A549 (cell line): ENCODE data around the gene SMPDL3B. TPM values are rescaled to one million over a fixed set of nuclear protein-coding genes. Genes with fewer than 3 reads are reported as not detected.

Experiments used
- ATAC-seq, 2 experiments: fragments of 200-7000 bp in 1 of 2; fragments of >200 bp in 1 of 2; cut with Nextera tagmentation in 1 of 2; cut with Tn5 transposase in 1 of 2; 3 replicates each; pipeline versions ENCODE4 v1.8.0 to v1.9.1; 2018 to 2020; ENCODE audit warnings: mild to moderate bottlenecking in 1 of 2, moderate library complexity in 1 of 2
- CTCF ChIA-PET: fragments of 300-600 bp; sonication (Branson Sonifier 250); formaldehyde crosslinking; extraction: SDS; loops from one replicate; lab custom pipeline; 2021; ENCODE audit warnings: antibody characterized with exemption, inconsistent platforms; lab: Yijun Ruan, JAX
- POLR2A ChIA-PET: fragments of 350-600 bp; formaldehyde crosslinking; extraction: SDS; loops from one replicate; lab custom pipeline; 2021; ENCODE audit warnings: antibody characterized with exemption, inconsistent platforms; lab: Yijun Ruan, JAX
- DNase-seq, 2 experiments: peaks; one replicate each; pipeline versions ENCODE4 v3.0.0 to v3.0.0-alpha.2; 2011 to 2016; ENCODE audit warnings: low read depth in 1 of 2, low spot score in 1 of 2
- FAIRE-seq: peaks from 2 replicates; lab custom pipeline; 2011; peaks lifted over from hg19 to GRCh38; lab: Jason Lieb, UNC
- H3K27ac ChIP-seq, 2 experiments: fragments of >200 bp; sonication (Bioruptor Twin); formaldehyde crosslinking; 3 replicates each; pipeline ENCODE4 v1.5.1; 2016 to 2017
- H3K4me1 ChIP-seq: fragments of >200 bp; sonication (Bioruptor Twin); formaldehyde crosslinking; 3 replicates; pipeline ENCODE4 v1.6.1; 2016
- H3K4me2 ChIP-seq: fragments of >200 bp; sonication (Bioruptor Twin); formaldehyde crosslinking; 3 replicates; pipeline ENCODE4 v1.6.1; 2016
- H3K4me3 ChIP-seq: fragments of >200 bp; sonication (Bioruptor Twin); formaldehyde crosslinking; 3 replicates; pipeline ENCODE4 v1.5.1; 2016
- H3K9me3 ChIP-seq: fragments of >200 bp; sonication (Bioruptor Twin); formaldehyde crosslinking; 3 replicates; pipeline ENCODE4 v1.6.1; 2016
- BCL3 ChIP-seq: fragments of >200 bp; sonication (Bioruptor Twin); formaldehyde crosslinking; IDR thresholded peaks from 3 replicates; pipeline ENCODE4 v1.6.1; 2016
- CBX8 ChIP-seq: fragments of 200-600 bp; sonication (generic); IDR thresholded peaks from 2 replicates; pipeline ENCODE4 v1.6.1; 2016
- CHD2 ChIP-seq: fragments of 150-350 bp; IDR thresholded peaks from 2 replicates; pipeline ENCODE4 v1.6.1; 2014; ENCODE audit warnings: low read length; ENCODE audit not compliant: partially characterized antibody
- E2F6 ChIP-seq: IDR thresholded peaks from 2 replicates; pipeline ENCODE4 v1.6.1; 2012; ENCODE audit warnings: low read depth, borderline replicate concordance
- EHMT2 ChIP-seq: fragments of 200-600 bp; sonication (generic); IDR thresholded peaks from 2 replicates; pipeline ENCODE4 v1.6.1; 2016; ENCODE audit warnings: antibody characterized with exemption, low read depth, mild to moderate bottlenecking, moderate library complexity
- EP300 ChIP-seq, 2 experiments: fragments of >200 bp; sonication (Bioruptor Twin); formaldehyde crosslinking; IDR thresholded peaks; 2 replicates in 1 of 2; 3 replicates in 1 of 2; pipeline ENCODE4 v1.6.1; 2016 to 2017
- FOSB ChIP-seq: fragments of 250-450 bp; sonication (Bioruptor Pico); IDR thresholded peaks from 2 replicates; pipeline ENCODE4 v1.5.0; 2020; ENCODE audit warnings: mild to moderate bottlenecking, moderate library complexity
- FOSL2 ChIP-seq, 2 experiments: fragments of 450-650 bp in 1 of 2; fragments of >200 bp in 1 of 2; sonication (Bioruptor Twin) in 1 of 2; formaldehyde crosslinking; IDR thresholded peaks; 2 replicates each; pipeline versions ENCODE4 v1.5.0 to v1.6.1; 2016 to 2020; ENCODE audit warnings: mild to moderate bottlenecking in 1 of 2, moderate library complexity in 1 of 2
- FOXS1 ChIP-seq: fragments of 250-450 bp; sonication (Bioruptor Pico); IDR thresholded peaks from 2 replicates; pipeline ENCODE4 v1.5.0; 2020; ENCODE audit warnings: mild to moderate bottlenecking, moderate library complexity
- GATA3 ChIP-seq: IDR thresholded peaks from 2 replicates; pipeline ENCODE4 v1.6.1; 2012; ENCODE audit warnings: borderline replicate concordance
- HES2 ChIP-seq: fragments of >200 bp; sonication (Bioruptor Twin); formaldehyde crosslinking; IDR thresholded peaks from 2 replicates; pipeline ENCODE4 v1.6.1; 2016
- HEYL ChIP-seq: fragments of 250-450 bp; sonication (Bioruptor Pico); IDR thresholded peaks from 2 replicates; pipeline ENCODE4 v1.8.0; 2021; ENCODE audit warnings: mild to moderate bottlenecking, moderate library complexity
- HOXA7 ChIP-seq: fragments of 250-450 bp; sonication (Bioruptor Pico); IDR thresholded peaks from 2 replicates; pipeline ENCODE4 v1.5.0; 2020; ENCODE audit warnings: mild to moderate bottlenecking, moderate library complexity
- HOXB5 ChIP-seq: fragments of 250-450 bp; sonication (Bioruptor Pico); IDR thresholded peaks from 2 replicates; pipeline ENCODE4 v1.5.0; 2020; ENCODE audit warnings: mild to moderate bottlenecking, moderate library complexity
- JUN ChIP-seq, 2 experiments: fragments of >200 bp; sonication (Bioruptor Twin); formaldehyde crosslinking; IDR thresholded peaks; 2 replicates in 1 of 2; 3 replicates in 1 of 2; pipeline ENCODE4 v1.6.1; 2016 to 2017
- KDM1A ChIP-seq: fragments of 200-600 bp; sonication (generic); IDR thresholded peaks from 2 replicates; pipeline ENCODE4 v1.6.1; 2016; ENCODE audit warnings: low read depth, mild to moderate bottlenecking
- MAFK ChIP-seq: fragments of 450-650 bp; IDR thresholded peaks from 2 replicates; pipeline ENCODE4 v1.6.1; 2014; ENCODE audit not compliant: partially characterized antibody
- MAX ChIP-seq: IDR thresholded peaks from 2 replicates; pipeline ENCODE4 v1.6.1; 2012
- MYC ChIP-seq: IDR thresholded peaks from 2 replicates; pipeline ENCODE4 v1.6.1; 2012; ENCODE audit warnings: mild to moderate bottlenecking, inconsistent platforms, low read length, improper control_type of control experiment, borderline replicate concordance
- NFE2L2 ChIP-seq: fragments of 150-350 bp; conservative IDR thresholded peaks from 2 replicates; pipeline ENCODE4 v1.6.1; 2014; ENCODE audit warnings: low read length
- NPAS2 ChIP-seq: fragments of 250-450 bp; sonication (Bioruptor Pico); IDR thresholded peaks from 2 replicates; pipeline ENCODE4 v1.8.0; 2022; ENCODE audit warnings: mild to moderate bottlenecking, moderate library complexity, borderline replicate concordance
- NR3C1 ChIP-seq: fragments of >200 bp; sonication (Bioruptor Twin); formaldehyde crosslinking; IDR thresholded peaks from 3 replicates; pipeline ENCODE4 v1.6.1; 2017
- REST ChIP-seq: fragments of 200-600 bp; sonication (generic); IDR thresholded peaks from 2 replicates; pipeline ENCODE4 v1.6.1; 2016; ENCODE audit warnings: antibody characterized with exemption, mild to moderate bottlenecking, moderate library complexity
- SREBF2 ChIP-seq: fragments of 450-650 bp; IDR thresholded peaks from 2 replicates; pipeline ENCODE4 v1.6.1; 2014; ENCODE audit warnings: mild to moderate bottlenecking, moderate library complexity
- TP53 ChIP-seq: fragments of 250-450 bp; sonication (Bioruptor Pico); IDR thresholded peaks from 2 replicates; pipeline ENCODE4 v1.5.0; 2021; ENCODE audit warnings: mild to moderate bottlenecking, moderate library complexity
- WGBS: methylation state at CpG from one replicate; pipeline ENCODE4 v1.1.6; 2017; ENCODE audit errors: missing lambda C conversion rate; 5-methylcytosine and 5-hydroxymethylcytosine counted together
- polyA minus RNA-seq: library from RNA; depleted of rRNA, polyadenylated mRNA; stranded (reverse); fragments of >200 nt; gene quantifications from 2 replicates; pipeline ENCODE4 v1.2.3, GENCODE V29; 2011; rRNA and poly(A)+ RNA removed
- polyA plus RNA-seq, 4 experiments: library from polyadenylated mRNA; depleted of rRNA in 3 of 4; stranded (reverse); fragments of >200 nt; fragmentation: RNase III in 1 of 4; extraction: RNeasy Plus Mini Kit Qiagen cat#74134 plus additional on column Dnase treatment in 1 of 4; gene quantifications; 2 replicates in 3 of 4; 3 replicates in 1 of 4; pipeline ENCODE4 v1.2.3, GENCODE V29; 2011 to 2017

The SMPDL3B gene
- polyA plus RNA-seq (2011; rRNA removed) = 4.0 and 5.3 TPM in 2 replicates
- 1.8 and 2.5 TPM in 2 replicates for polyA plus RNA-seq (2012; cell fraction: cytosol; rRNA removed)
- 3.7 and 4.1 TPM in 2 replicates for polyA plus RNA-seq (2012; cell fraction: nucleus; rRNA removed)
- polyA plus RNA-seq (2017; fragmentation: RNase III; extraction: RNeasy Plus Mini Kit Qiagen cat#74134 plus additional on column Dnase treatment) = 1.5 to 1.8 TPM (median 1.7 TPM) in 3 replicates
- polyA minus RNA-seq = 2.9 and 4.2 TPM in 2 replicates

- POLR2A ChIA-PET = no interaction called here
- FAIRE-seq (no peak), ATAC-seq (peak; percentile 94 to 99), DNase-seq (peak; percentile 60 to 64)
- CTCF ChIA-PET = interaction anchor here (0.9 to 1.1 kb wide), 2 partner anchors 10 to 77 kb away, joined by 4 read pairs; no protein-coding TSS in a partner anchor
- 46% methylated on average over 13 of the region's 16 CpGs for WGBS
- Histone ChIP-seq H3K9me3 (no peaks in the 10 kb centered on the region), H3K27ac (peak within 1 kb of the TSS; percentile 66 to 80), H3K4me2 (peak within 1 kb of the TSS; percentile 76), H3K4me1 (peaks cover 17% of the 10 kb centered on the region; the same call in 2 of the 3 replicates), H3K4me3 (peak within 1 kb of the TSS; percentile 29; the same call in 2 of the 3 replicates)
- TF ChIP-seq NPAS2 = no peak
- TF ChIP-seq FOSL2 (IDR thresholded peaks at IDR 0.05) = no peak
- TF ChIP-seq FOSL2 (CRISPR knock-in tag; IDR thresholded peaks at IDR 0.05) = no peak
- TF ChIP-seq KDM1A = no peak
- peak; percentile 12 for TF ChIP-seq MAFK
- TF ChIP-seq CHD2 = no peak
These were observed at the start of gene SMPDL3B for GRCh38 chr1:27934818-27935549. TSS of gene SMPDL3B (plus strand) at chr1:27935000. CDS start at chr1:27935184, 184 bp downstream.

- WGBS = 85% methylated on average over 8 of the region's 8 CpGs
- TF ChIP-seq GATA3 (no peak), E2F6 (no peak), CBX8 (no peak), EHMT2 (no peak), FOSB (CRISPR knock-in tag) (no peak), HOXA7 (CRISPR knock-in tag) (no peak), FOXS1 (CRISPR knock-in tag) (no peak), REST (no peak)
- CTCF ChIA-PET = interaction anchor here (0.8 kb wide), 1 partner anchor 798 kb away, joined by 3 read pairs; no protein-coding TSS in a partner anchor
- FAIRE-seq = no peak
- no peak for DNase-seq
- no peak for ATAC-seq
- no peaks in the 10 kb centered on the region for H3K9me3 ChIP-seq
- H3K4me3 ChIP-seq = no peak overlapping the region
- H3K4me2 ChIP-seq = no peak overlapping the region
- POLR2A ChIA-PET = no interaction called here
- no peak overlapping the region for H3K27ac ChIP-seq
- no peaks in the 10 kb centered on the region for H3K4me1 ChIP-seq
These were observed 49.7 kb upstream of the SMPDL3B start for GRCh38 chr1:27885114-27885528.

- DNase-seq (no peak), ATAC-seq (no peak), FAIRE-seq (no peak)
- H3K4me2 ChIP-seq = no peak overlapping the region
- ChIA-PET CTCF (no interaction called here), POLR2A (interaction anchor here (0.5 kb wide), 1 partner anchor 374 kb away, joined by 10 read pairs; no protein-coding TSS in a partner anchor)
- H3K4me3 ChIP-seq = no peak overlapping the region
- WGBS = 95% methylated on average over 13 of the region's 15 CpGs
- H3K9me3 ChIP-seq = no peaks in the 10 kb centered on the region
- H3K27ac ChIP-seq = no peak overlapping the region
- H3K4me1 ChIP-seq = no peaks in the 10 kb centered on the region
- TF ChIP-seq HES2 (no peak), MAX (no peak), HOXA7 (CRISPR knock-in tag) (no peak), MYC (no peak), E2F6 (no peak), CBX8 (no peak), TP53 (no peak), HEYL (no peak), NFE2L2 (no peak), NR3C1 (no peak), JUN (IDR thresholded peaks at IDR 0.05) (no peak), HOXB5 (CRISPR knock-in tag) (no peak), SREBF2 (no peak), EP300 (IDR thresholded peaks at IDR 0.05) (no peak), BCL3 (no peak)
These were observed 49.0 kb upstream of the SMPDL3B start for GRCh38 chr1:27885621-27886352.
